ENCODE results near the gene PRR18. TPM values are rescaled to one million over a fixed set of nuclear protein-coding genes. Genes with fewer than 3 reads are reported as not detected.

The PRR18 gene
- total RNA-seq, 1 donor from 2014 or later, result 0.10 TPM

GRCh38 chr6:166274739-166275370 is 33.3 kb downstream of the PRR18 start:
- no peak for DNase-seq

- DNase-seq, result no peak
Observed at GRCh38 chr6:166274163-166274562, 34.0 kb downstream of the PRR18 start.

- no peak for DNase-seq
Observed at GRCh38 chr6:166271376-166271765, 36.8 kb downstream of the PRR18 start.

- DNase-seq, result no peak
Observed at GRCh38 chr6:166270706-166271375, 37.4 kb downstream of the PRR18 start.

GRCh38 chr6:166269301-166270039 is 38.7 kb downstream of the PRR18 start:
- DNase-seq, result no peak

GRCh38 chr6:166268431-166268830 is 39.8 kb downstream of the PRR18 start:
- DNase-seq, result no peak

GRCh38 chr6:166267526-166267925 is 40.7 kb downstream of the PRR18 start:
- DNase-seq, result no peak

GRCh38 chr6:166266336-166266735 is 41.9 kb downstream of the PRR18 start:
- DNase-seq, result no peak

- DNase-seq, result no peak
Observed at GRCh38 chr6:166262743-166263515, 45.3 kb downstream of the PRR18 start.

GRCh38 chr6:166259296-166259977 is 48.8 kb downstream of the PRR18 start:
- DNase-seq, result no peak

- DNase-seq, result no peak
Observed at GRCh38 chr6:166258854-166259276, 49.3 kb downstream of the PRR18 start.

- no peak for DNase-seq
Observed at GRCh38 chr6:166257911-166258318, 50.3 kb downstream of the PRR18 start.

Other genes starting within 250 kb of the PRR18 start
- not detected for gene TBXT, start 140.5 kb downstream of the PRR18 start, total RNA-seq
- 30.5 TPM for gene SFT2D1, start 34.2 kb upstream of the PRR18 start, total RNA-seq
- 109 TPM for gene MPC1, start 74.5 kb upstream of the PRR18 start, total RNA-seq

Measured in tongue (tissue), 2 donors.